ENCODE results near the gene TMEM51.

Gene TMEM51

GRCh38 chr1:15176120-15176519 is 22.6 kb downstream of the TMEM51 start:
- no peak overlapping the region for H3K4me3 ChIP-seq
- H3K27ac ChIP-seq = no peak overlapping the region
- peak overlapping the region in 2 of 11 experiments; percentile 0 to 2; a peak in 2 of 22 replicates for H3K4me2 ChIP-seq
- TF ChIP-seq Cebpa-rat (IDR thresholded peaks at IDR 0.05) = no peak
- no peak overlapping the region for H3K9ac ChIP-seq
- 0 out of 22 replicates have a peak, but pooled peaks cover 0 to 14% (median 0%) of the 10 kb centered on the region in 11 experiments for H3K36me3 ChIP-seq
- H3K27me3 ChIP-seq = no peaks in the 10 kb centered on the region
- peaks cover 8 to 61% (median 18%) of the 10 kb centered on the region in 10 experiments; a peak in 17 of 20 replicates for H3K4me1 ChIP-seq
- peaks cover 0 to 100% (median 0%) of the 10 kb centered on the region in 11 experiments; a peak in 7 of 22 replicates for H4K20me1 ChIP-seq
- no peaks in the 10 kb centered on the region for H3K9me3 ChIP-seq (replicated peaks in 1 of 11)

DNA sequence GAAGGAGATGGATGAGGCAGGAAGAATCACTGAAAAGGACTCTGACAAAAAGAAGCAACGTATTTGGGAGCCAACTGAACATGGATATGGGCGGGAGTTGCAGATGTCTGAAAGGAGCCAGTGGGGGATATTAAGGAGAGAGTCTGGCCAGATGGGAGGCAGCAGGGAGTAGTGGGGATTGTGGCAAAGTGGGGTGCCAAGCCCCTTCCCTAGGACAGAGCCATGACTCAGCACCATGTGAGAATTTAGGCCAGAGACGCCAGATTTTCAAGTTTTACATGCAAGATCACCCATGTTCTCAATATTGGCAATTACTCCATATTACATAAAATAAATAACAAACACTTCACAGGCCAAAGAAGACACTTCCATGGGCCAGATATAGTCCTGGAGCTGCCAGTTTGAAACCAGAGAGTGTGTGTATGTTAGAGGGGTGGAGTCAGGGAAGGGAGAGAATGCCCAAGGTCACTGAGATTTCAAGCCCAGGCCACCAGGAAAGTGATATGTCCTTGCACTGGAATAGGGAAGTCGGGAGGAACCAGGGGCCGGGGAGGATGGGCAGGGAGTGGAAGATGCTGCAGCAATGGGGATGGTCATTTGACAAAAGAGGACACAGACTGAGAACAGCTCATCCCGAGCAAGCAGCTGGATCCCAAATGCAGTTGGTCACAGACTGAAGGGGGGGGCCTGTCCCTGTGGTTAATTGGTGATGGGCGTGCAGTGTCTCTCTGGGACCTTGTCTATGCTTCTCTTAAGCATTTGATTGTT is 23.5 kb downstream of the TMEM51 start:
- H3K36me3 ChIP-seq = 0 out of 22 replicates have a peak, but pooled peaks cover 0 to 14% (median 0%) of the 10 kb centered on the region in 11 experiments
- H3K4me3 ChIP-seq = no peak overlapping the region
- peaks cover 4 to 54% (median 11%) of the 10 kb centered on the region in 10 experiments; a peak in 17 of 20 replicates for H3K4me1 ChIP-seq
- peaks cover 0 to 99% (median 0%) of the 10 kb centered on the region in 11 experiments; a peak in 7 of 22 replicates for H4K20me1 ChIP-seq
- peak overlapping the region in 2 of 11 experiments; percentile 35 to 81; a peak in 3 of 22 replicates for H3K4me2 ChIP-seq
- no peak overlapping the region for H3K9ac ChIP-seq
- TF ChIP-seq Cebpa-rat (IDR thresholded peaks at IDR 0.05) = no peak
- no peak overlapping the region for H3K27ac ChIP-seq
- H3K27me3 ChIP-seq = no peaks in the 10 kb centered on the region
- H3K9me3 ChIP-seq (replicated peaks in 1 of 11) = no peaks in the 10 kb centered on the region

DNA sequence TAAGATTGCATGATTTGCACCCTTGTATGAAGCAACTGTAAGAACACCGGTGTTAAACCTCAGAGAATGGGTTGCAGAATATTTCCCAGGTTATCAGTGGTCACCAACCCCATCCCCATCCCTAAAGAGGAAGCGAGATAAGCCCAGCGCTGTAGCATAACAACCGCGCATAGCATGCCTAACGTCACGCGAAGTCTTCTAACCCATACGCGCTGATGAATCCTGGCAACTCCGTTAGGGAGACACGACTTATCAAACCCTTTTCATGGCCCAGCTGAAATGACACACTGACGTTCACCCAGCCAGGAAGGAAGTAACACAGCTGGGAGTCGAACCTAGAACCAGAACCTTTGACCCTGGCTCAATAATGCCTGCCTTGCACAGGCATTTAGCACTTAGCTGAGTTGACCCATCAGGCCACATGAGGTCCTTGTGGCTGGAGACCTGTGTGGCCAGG is 24.2 kb downstream of the TMEM51 start:
- Histone ChIP-seq H3K27me3 (no peaks in the 10 kb centered on the region), H3K27ac (no peak overlapping the region; a peak in 2 of 22 replicates), H3K9ac (no peak overlapping the region), H3K4me2 (peak overlapping the region in 2 of 11 experiments; percentile 79 to 81; a peak in 2 of 22 replicates), H3K4me3 (no peak overlapping the region), H3K9me3 (replicated peaks in 1 of 11) (no peaks in the 10 kb centered on the region), H3K4me1 (peaks cover 0 to 47% (median 6%) of the 10 kb centered on the region in 10 experiments; a peak in 9 of 20 replicates), H3K36me3 (0 out of 22 replicates have a peak, but pooled peaks cover 0 to 12% (median 0%) of the 10 kb centered on the region in 11 experiments), H4K20me1 (peaks cover 0 to 99% (median 0%) of the 10 kb centered on the region in 11 experiments; a peak in 7 of 22 replicates)
- TF ChIP-seq Cebpa-rat (IDR thresholded peaks at IDR 0.05) = no peak

DNA sequence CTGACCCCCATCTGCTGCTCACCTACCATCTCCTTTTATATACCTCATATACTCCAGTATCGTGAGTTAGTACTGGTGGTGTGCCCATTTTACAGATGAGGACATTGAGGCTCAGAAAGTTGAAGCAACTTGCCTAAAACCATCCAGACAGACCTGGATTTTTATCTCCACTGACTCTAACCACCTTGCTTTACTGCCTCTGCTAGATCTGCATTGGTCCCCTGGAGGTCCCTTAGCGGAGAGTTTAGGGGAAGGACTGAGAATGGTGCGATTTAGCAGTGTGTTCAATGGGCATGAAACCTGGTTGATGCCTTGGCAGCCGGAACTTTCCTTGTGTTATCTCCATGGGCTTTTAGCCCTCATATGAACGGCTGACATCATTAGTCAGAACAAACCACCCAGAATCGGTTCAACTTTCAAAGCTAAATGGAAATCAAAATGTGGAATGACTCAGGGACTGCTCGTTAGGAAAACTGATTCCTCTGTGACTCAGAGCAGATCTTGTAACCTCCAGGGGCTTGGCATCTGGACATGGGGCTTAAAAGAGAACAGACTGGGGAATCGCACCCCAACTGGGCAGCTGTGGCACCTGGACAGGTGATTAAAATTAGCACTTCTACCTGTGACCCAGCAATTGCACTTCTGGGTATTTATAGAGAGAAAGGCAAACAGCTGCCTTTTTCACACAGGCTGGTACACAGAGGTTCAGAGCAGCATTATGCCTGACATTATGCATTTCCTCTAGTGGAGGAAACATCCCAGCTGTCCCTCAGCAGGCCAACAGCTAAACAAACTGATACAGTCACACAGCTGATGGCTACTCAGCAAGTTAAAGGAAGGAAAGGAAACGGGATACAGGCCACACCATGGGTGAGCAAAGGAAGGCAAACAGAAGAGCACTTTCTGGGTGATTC is 25.3 kb downstream of the TMEM51 start:
- TF ChIP-seq Cebpa-rat (IDR thresholded peaks at IDR 0.05) = no peak
- Histone ChIP-seq H3K9ac (peak overlapping the region in 1 of 11 experiments; percentile 23; a peak in 2 of 22 replicates), H3K4me1 (peaks cover 0 to 44% (median 6%) of the 10 kb centered on the region in 10 experiments; a peak in 9 of 20 replicates), H3K4me2 (peak overlapping the region in 4 of 11 experiments; percentile 11 to 81 (median 61); a peak in 6 of 22 replicates), H3K9me3 (replicated peaks in 1 of 11) (no peaks in the 10 kb centered on the region), H3K27ac (peak overlapping the region in 3 of 11 experiments; percentile 1 to 31 (median 30); a peak in 4 of 22 replicates), H3K36me3 (0 out of 22 replicates have a peak, but pooled peaks cover 0 to 9% (median 0%) of the 10 kb centered on the region in 11 experiments), H4K20me1 (peaks cover 0 to 99% (median 0%) of the 10 kb centered on the region in 11 experiments; a peak in 7 of 22 replicates), H3K27me3 (no peaks in the 10 kb centered on the region), H3K4me3 (no peak overlapping the region)

DNA sequence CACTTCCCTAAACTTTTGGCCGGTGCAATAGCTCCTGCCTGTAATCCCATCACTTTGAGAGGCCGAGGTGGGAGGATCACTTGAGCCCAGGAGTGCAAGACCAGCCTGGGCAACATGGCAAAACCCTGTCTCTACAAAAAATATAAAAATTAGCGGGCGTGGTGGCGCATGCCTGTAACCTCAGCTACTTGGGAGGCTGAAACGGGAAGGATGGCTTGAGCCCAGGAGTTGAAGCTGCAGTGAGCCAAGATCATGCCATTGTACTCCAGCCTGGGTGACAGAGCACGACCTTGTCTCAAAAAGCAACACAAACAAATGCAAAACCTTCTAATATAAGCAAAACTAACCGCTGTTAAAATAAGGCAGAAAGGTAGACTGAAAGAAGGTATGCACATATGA is 25.9 kb downstream of the TMEM51 start:
- peaks cover 0 to 99% (median 0%) of the 10 kb centered on the region in 11 experiments; a peak in 7 of 22 replicates for H4K20me1 ChIP-seq
- 0 out of 22 replicates have a peak overlapping the region, but pooled peaks of 2 of the 11 experiments have one; percentile 30 to 31 for H3K27ac ChIP-seq
- peaks cover 0 to 44% (median 6%) of the 10 kb centered on the region in 10 experiments; a peak in 9 of 20 replicates for H3K4me1 ChIP-seq
- no peak overlapping the region for H3K4me3 ChIP-seq
- peak overlapping the region in 3 of 11 experiments; percentile 43 to 81 (median 79); a peak in 5 of 22 replicates for H3K4me2 ChIP-seq
- no peaks in the 10 kb centered on the region for H3K9me3 ChIP-seq (replicated peaks in 1 of 11)
- H3K27me3 ChIP-seq = no peaks in the 10 kb centered on the region
- TF ChIP-seq Cebpa-rat (IDR thresholded peaks at IDR 0.05) = no peak
- no peak overlapping the region for H3K9ac ChIP-seq
- 0 out of 22 replicates have a peak, but pooled peaks cover 0 to 2% (median 0%) of the 10 kb centered on the region in 11 experiments for H3K36me3 ChIP-seq

DNA sequence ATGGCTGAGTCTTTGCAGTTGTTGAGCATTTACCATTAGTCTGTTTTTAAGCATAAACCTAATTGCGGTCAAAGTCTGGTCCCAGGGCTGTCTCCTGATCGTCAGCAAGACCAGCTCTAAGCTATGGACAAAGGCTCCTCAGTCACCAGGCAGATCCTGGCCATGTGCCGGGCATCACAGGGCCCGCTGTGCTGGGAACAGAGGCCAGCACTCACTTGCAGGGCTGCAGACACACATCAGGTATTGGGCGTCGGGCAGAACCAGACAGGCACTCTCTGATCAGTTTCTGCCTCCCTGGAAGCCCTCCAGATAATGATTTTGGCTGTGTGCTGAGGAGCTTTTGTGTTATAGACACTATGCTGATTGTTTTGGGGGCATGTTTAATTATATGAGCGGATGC is 26.6 kb downstream of the TMEM51 start:
- H4K20me1 ChIP-seq = peaks cover 0 to 99% (median 0%) of the 10 kb centered on the region in 11 experiments; a peak in 7 of 22 replicates
- H3K4me1 ChIP-seq = peaks cover 0 to 44% (median 6%) of the 10 kb centered on the region in 10 experiments; a peak in 9 of 20 replicates
- H3K4me3 ChIP-seq = no peak overlapping the region
- H3K9me3 ChIP-seq (replicated peaks in 1 of 11) = no peaks in the 10 kb centered on the region
- H3K27me3 ChIP-seq = no peaks in the 10 kb centered on the region
- no peak overlapping the region for H3K27ac ChIP-seq
- H3K9ac ChIP-seq = no peak overlapping the region
- H3K36me3 ChIP-seq = no peaks in the 10 kb centered on the region
- H3K4me2 ChIP-seq = peak overlapping the region in 2 of 11 experiments; percentile 43 to 81; a peak in 2 of 22 replicates
- no peak for TF ChIP-seq Cebpa-rat (IDR thresholded peaks at IDR 0.05)

GRCh38 chr1:15180945-15181523 is 27.5 kb downstream of the TMEM51 start:
- TF ChIP-seq Cebpa-rat (IDR thresholded peaks at IDR 0.05) = no peak
- no peak overlapping the region for H3K9ac ChIP-seq
- H3K4me1 ChIP-seq = peaks cover 0 to 42% (median 6%) of the 10 kb centered on the region in 10 experiments; a peak in 9 of 20 replicates
- no peaks in the 10 kb centered on the region for H3K9me3 ChIP-seq (replicated peaks in 1 of 11)
- H3K4me3 ChIP-seq = no peak overlapping the region
- no peaks in the 10 kb centered on the region for H3K36me3 ChIP-seq
- no peak overlapping the region for H3K27ac ChIP-seq
- no peak overlapping the region for H3K4me2 ChIP-seq
- peaks cover 0 to 99% (median 0%) of the 10 kb centered on the region in 11 experiments; a peak in 7 of 22 replicates for H4K20me1 ChIP-seq
- H3K27me3 ChIP-seq = no peaks in the 10 kb centered on the region

GRCh38 chr1:15181564-15181963 is 28.0 kb downstream of the TMEM51 start:
- Histone ChIP-seq H3K4me1 (peaks cover 0 to 37% (median 6%) of the 10 kb centered on the region in 10 experiments; a peak in 9 of 20 replicates), H3K27me3 (no peaks in the 10 kb centered on the region), H4K20me1 (peaks cover 0 to 99% (median 0%) of the 10 kb centered on the region in 11 experiments; a peak in 7 of 22 replicates), H3K27ac (no peak overlapping the region), H3K4me2 (no peak overlapping the region), H3K4me3 (no peak overlapping the region), H3K9ac (no peak overlapping the region), H3K36me3 (no peaks in the 10 kb centered on the region), H3K9me3 (replicated peaks in 1 of 11) (no peaks in the 10 kb centered on the region)
- TF ChIP-seq Cebpa-rat (IDR thresholded peaks at IDR 0.05) = no peak
